Measurements from ENCODE around the gene IL20RB. TPM values are rescaled to one million over a fixed set of nuclear protein-coding genes. Genes with fewer than 3 reads are reported as not detected.

Gene IL20RB
- total and polyA plus RNA-seq, 2 of the 4 experiments (the other 2 are of a cell fraction): 0.72 to 0.97 TPM

DNA sequence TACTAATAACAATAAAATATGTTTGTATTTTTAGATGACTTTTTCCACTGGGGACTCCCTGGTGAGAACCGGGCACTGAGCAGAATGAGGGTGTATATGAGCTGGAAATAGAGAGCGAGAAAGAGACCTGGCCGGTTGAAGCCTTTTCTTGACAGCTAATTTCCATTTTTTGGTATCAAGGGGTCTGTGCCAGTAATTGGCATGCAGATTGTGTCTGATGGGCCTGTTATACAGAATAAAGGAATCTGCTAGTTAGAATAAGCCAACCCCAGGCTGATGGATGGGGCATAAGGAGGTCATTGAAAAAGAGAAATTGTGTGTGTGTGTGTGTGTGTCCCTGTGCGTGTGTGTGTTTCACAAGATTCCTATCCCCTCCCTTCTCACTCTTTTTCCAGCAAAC lies 83.9 kb downstream of the IL20RB start:
- intact Hi-C loops (cut with micrococcal nuclease): no loop called here
- no peak overlapping the region for H2BK20ac ChIP-seq (ENCODE audit: low read depth, low read length)

More for the DNA sequence above, 83.9 kb downstream of the IL20RB start:
- dilution Hi-C loops (cut with HindIII; ENCODE audit: low sequenced_read_pairs, unreplicated experiment) (no loop called here), in situ Hi-C loops (cut with MboI; ENCODE audit: low sequenced_read_pairs) (no loop called here)
- H3K27me3 ChIP-seq (ENCODE audit: control insufficient read depth, insufficient read depth, low read length): peaks cover 17% of the 10 kb centered on the region
- no peaks in the 10 kb centered on the region for H3K4me1 ChIP-seq (ENCODE audit: control insufficient read depth, insufficient read depth, low read length)
- H3K4me2 ChIP-seq (ENCODE audit: low read depth, low read length): no peak overlapping the region
- no TSS peak for BruUV-seq (replicated peaks)
- DNase-seq (no peak), ATAC-seq (ENCODE audit: low read depth) (no peak)
- H3K9me3 ChIP-seq (ENCODE audit: control insufficient read depth, insufficient read depth, low read length): no peaks in the 10 kb centered on the region
- H3K9ac ChIP-seq (ENCODE audit: low read depth, low read length): no peak overlapping the region
- TF ChIP-seq RFX5 (IDR thresholded peaks at IDR 0.05; ENCODE audit: low read depth, low read length) (no peak), POLR2A (IDR thresholded peaks at IDR 0.05; ENCODE audit: low read depth, low read length) (no peak), CTCF (conservative IDR thresholded peaks at IDR 0.05; ENCODE audit: low read depth, low read length) (no peak), MAFK (IDR thresholded peaks at IDR 0.05; ENCODE audit: low read depth, low read length) (no peak), NFE2L2 (IDR thresholded peaks at IDR 0.05; ENCODE audit: low read depth, low read length) (no peak), RCOR1 (IDR thresholded peaks at IDR 0.05; ENCODE audit: insufficient replicate concordance, low read length) (no peak), MAZ (IDR thresholded peaks at IDR 0.05; ENCODE audit: borderline replicate concordance, low read depth, low read length) (no peak), CEBPB (IDR thresholded peaks at IDR 0.05; ENCODE audit: low read depth, low read length) (no peak), FOS (IDR thresholded peaks at IDR 0.05; ENCODE audit: low read depth, low read length) (no peak), RAD21 (IDR thresholded peaks at IDR 0.05; ENCODE audit: low read length) (no peak), MXI1 (IDR thresholded peaks at IDR 0.05; ENCODE audit: borderline replicate concordance, low read depth, low read length) (no peak), BHLHE40 (IDR thresholded peaks at IDR 0.05; ENCODE audit: low read depth, low read length) (no peak)
- TF ChIP-seq, protein P1, sequence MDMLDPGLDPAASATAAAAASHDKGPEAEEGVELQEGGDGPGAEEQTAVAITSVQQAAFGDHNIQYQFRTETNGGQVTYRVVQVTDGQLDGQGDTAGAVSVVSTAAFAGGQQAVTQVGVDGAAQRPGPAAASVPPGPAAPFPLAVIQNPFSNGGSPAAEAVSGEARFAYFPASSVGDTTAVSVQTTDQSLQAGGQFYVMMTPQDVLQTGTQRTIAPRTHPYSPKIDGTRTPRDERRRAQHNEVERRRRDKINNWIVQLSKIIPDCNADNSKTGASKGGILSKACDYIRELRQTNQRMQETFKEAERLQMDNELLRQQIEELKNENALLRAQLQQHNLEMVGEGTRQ (IDR thresholded peaks at IDR 0.05; ENCODE audit: low read depth, low read length): no peak
- TF ChIP-seq, protein P2, sequence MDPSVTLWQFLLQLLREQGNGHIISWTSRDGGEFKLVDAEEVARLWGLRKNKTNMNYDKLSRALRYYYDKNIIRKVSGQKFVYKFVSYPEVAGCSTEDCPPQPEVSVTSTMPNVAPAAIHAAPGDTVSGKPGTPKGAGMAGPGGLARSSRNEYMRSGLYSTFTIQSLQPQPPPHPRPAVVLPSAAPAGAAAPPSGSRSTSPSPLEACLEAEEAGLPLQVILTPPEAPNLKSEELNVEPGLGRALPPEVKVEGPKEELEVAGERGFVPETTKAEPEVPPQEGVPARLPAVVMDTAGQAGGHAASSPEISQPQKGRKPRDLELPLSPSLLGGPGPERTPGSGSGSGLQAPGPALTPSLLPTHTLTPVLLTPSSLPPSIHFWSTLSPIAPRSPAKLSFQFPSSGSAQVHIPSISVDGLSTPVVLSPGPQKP (IDR thresholded peaks at IDR 0.05; ENCODE audit: borderline replicate concordance, low read depth, low read length): no peak
- no peak overlapping the region for H2BK5ac ChIP-seq (ENCODE audit: low read depth, low read length, poor library complexity, severe bottlenecking)
- no peak overlapping the region for H3K56ac ChIP-seq (ENCODE audit: extremely low read depth, insufficient read depth, low read length)
- no peak overlapping the region for H3K4me3 ChIP-seq (ENCODE audit: insufficient read depth, low read depth, low read length)
- no peaks in the 10 kb centered on the region for H3K36me3 ChIP-seq (ENCODE audit: control insufficient read depth, insufficient read depth, low read length)
- no peak overlapping the region for H3K14ac ChIP-seq (replicated peaks; ENCODE audit: low read depth, low read length)
- no peak overlapping the region for H3K18ac ChIP-seq (ENCODE audit: low read depth, low read length)
- H2BK120ac ChIP-seq (ENCODE audit: low read depth, low read length): no peak overlapping the region
- CTCF ChIA-PET: no interaction called here
- POLR2A ChIA-PET (ENCODE audit: unreplicated experiment): no interaction called here
- H4K91ac ChIP-seq (ENCODE audit: insufficient read depth, low read depth, low read length): no peak overlapping the region
- no peak overlapping the region for H4K5ac ChIP-seq (ENCODE audit: low read depth, low read length)
- no peak overlapping the region for H3K27ac ChIP-seq (ENCODE audit: insufficient read depth, low read length)
- no peak overlapping the region for H2AK5ac ChIP-seq (ENCODE audit: low read depth, low read length)
- H4K8ac ChIP-seq (ENCODE audit: low read depth in 2 of 2, low read length in 2 of 2): no peak overlapping the region
- no peak overlapping the region for H2AK9ac ChIP-seq (replicated peaks; ENCODE audit: low read depth, low read length, poor library complexity)
- H4K20me1 ChIP-seq (ENCODE audit: insufficient read depth, low read length): no peaks in the 10 kb centered on the region
- no peaks in the 10 kb centered on the region for H3K79me1 ChIP-seq (ENCODE audit: low read depth in 1 of 2, low read length in 2 of 2)
- no peak overlapping the region for H3K23ac ChIP-seq (ENCODE audit: low read depth, low read length)
- no peak overlapping the region for H3K4ac ChIP-seq (ENCODE audit: low read depth, low read length)
- H2AFZ ChIP-seq (replicated peaks; ENCODE audit: low read length, poor library complexity): no peak overlapping the region
- WGBS, 2 experiments (ENCODE audit: extremely low coverage in 2 of 2, insufficient read length in 1 of 2): 83% methylated on average over 1 of the region's 4 CpGs; no CpG with 5 or more reads in 1 of the 2 experiments
- no peak overlapping the region for H2BK15ac ChIP-seq (ENCODE audit: low read depth, low read length)
- no peaks in the 10 kb centered on the region for H3K9me1 ChIP-seq (ENCODE audit: insufficient read depth, low read length)

Data from IMR-90 (cell line).